Neutrophil (primary cell): ENCODE data around the gene KCNE3.

Experiments used
- H3K27ac ChIP-seq: fragments of 200-600 bp; sonication (generic); 2 replicates; pipeline ENCODE4 v1.5.1; 2016; ENCODE audit warnings: mild to moderate bottlenecking, moderate library complexity
- H3K27me3 ChIP-seq: fragments of 200-600 bp; sonication (generic); 2 replicates; pipeline ENCODE4 v1.6.0; 2016; ENCODE audit warnings: mild to moderate bottlenecking
- H3K36me3 ChIP-seq: fragments of 200-600 bp; sonication (generic); 2 replicates; pipeline ENCODE4 v1.5.1; 2017
- H3K4me1 ChIP-seq, 2 experiments: fragments of 200-600 bp in 1 of 2; sonication (generic) in 1 of 2; 1 replicate in 1 of 2; 2 replicates in 1 of 2; pipeline versions ENCODE4 v1.5.1 to v1.6.1; 2013 to 2016; ENCODE audit warnings: low read depth in 1 of 2, low read length in 1 of 2, mild to moderate bottlenecking in 1 of 2, moderate library complexity in 1 of 2; ENCODE audit not compliant: control insufficient read depth in 1 of 2, insufficient read depth in 1 of 2
- H3K4me3 ChIP-seq, 2 experiments: fragments of 200-600 bp in 1 of 2; sonication (generic) in 1 of 2; 1 replicate in 1 of 2; 2 replicates in 1 of 2; pipeline ENCODE4 v1.5.1; 2013 to 2016; ENCODE audit warnings: low read depth in 1 of 2, low read length in 1 of 2, mild to moderate bottlenecking in 1 of 2, moderate library complexity in 1 of 2
- H3K9me3 ChIP-seq: fragments of 200-600 bp; sonication (generic); 2 replicates; pipeline ENCODE4 v1.5.1; 2016
- TF ChIP-seq, protein P1 (sequence below): fragments of 200-600 bp; sonication (generic); IDR thresholded peaks from 2 replicates; pipeline ENCODE4 v1.5.1; 2016; ENCODE audit warnings: antibody characterized with exemption

Gene KCNE3

DNA sequence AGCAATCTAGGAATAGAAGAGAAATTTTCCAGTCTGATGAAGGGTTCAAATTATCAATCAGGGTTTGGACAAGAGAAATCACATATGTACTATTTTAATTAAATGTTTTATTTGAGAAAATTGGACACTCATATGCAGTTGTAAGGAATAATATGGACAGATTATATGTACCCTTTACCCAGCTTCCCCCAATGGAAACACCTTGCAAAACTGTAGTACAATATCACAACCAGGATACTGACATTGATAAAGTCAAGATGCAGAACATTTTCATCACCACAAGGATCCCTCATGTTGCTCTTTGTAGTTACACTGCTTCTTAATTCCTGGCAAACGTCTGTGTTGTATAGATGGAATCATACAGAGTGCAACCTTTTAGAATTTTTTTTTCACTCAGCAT is 27.6 kb upstream of the KCNE3 start:
- TF ChIP-seq, protein P1, sequence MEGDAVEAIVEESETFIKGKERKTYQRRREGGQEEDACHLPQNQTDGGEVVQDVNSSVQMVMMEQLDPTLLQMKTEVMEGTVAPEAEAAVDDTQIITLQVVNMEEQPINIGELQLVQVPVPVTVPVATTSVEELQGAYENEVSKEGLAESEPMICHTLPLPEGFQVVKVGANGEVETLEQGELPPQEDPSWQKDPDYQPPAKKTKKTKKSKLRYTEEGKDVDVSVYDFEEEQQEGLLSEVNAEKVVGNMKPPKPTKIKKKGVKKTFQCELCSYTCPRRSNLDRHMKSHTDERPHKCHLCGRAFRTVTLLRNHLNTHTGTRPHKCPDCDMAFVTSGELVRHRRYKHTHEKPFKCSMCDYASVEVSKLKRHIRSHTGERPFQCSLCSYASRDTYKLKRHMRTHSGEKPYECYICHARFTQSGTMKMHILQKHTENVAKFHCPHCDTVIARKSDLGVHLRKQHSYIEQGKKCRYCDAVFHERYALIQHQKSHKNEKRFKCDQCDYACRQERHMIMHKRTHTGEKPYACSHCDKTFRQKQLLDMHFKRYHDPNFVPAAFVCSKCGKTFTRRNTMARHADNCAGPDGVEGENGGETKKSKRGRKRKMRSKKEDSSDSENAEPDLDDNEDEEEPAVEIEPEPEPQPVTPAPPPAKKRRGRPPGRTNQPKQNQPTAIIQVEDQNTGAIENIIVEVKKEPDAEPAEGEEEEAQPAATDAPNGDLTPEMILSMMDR, result no peak
- peaks cover 16 to 21% of the 10 kb centered on the region in 2 experiments for H3K4me1 ChIP-seq
- H3K27ac ChIP-seq, result no peak overlapping the region
- H3K27me3 ChIP-seq, result no peaks in the 10 kb centered on the region
- H3K9me3 ChIP-seq, result no peaks in the 10 kb centered on the region
- no peaks in the 10 kb centered on the region for H3K36me3 ChIP-seq
- H3K4me3 ChIP-seq, result no peak overlapping the region

DNA sequence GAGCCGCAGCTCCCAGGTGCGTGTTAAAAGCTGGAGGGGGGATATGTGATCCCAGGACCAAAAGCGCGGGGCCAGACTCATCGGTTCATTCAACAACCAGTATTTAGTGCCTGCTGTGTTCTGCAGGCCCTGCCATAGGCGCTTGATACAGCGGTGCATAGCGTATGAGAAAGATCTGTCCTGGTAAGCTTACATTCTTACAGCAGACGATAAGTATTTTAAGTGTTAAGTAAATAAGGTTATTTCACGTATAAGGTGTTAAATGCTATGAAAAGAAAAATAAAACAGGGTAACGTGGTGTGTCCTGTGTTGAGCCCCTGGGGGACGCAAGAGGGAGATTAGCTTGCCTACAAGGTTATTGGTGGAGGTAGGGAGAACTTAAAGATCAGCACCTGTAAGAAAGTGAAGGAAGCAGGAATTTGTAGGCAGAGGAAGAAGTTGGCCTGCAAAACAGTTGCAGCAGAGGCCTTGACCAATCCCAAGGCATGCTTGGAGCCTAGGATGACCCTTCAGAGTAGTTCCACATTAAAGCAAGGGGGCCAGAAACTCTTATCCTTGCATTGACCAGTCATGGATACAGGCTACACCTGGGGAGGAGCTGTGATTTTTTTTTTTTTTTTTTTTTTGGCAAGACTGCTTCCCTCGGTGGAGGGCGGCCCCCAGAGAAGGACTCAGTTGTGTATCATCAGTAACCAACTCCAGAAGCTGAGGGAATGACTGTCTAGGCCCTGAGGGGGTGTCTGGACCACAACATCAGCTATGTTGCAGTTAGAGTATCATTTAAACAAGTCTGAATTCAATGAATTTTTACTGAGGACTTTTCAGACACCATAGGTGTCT is 26.7 kb upstream of the KCNE3 start:
- no peaks in the 10 kb centered on the region for H3K36me3 ChIP-seq
- TF ChIP-seq, protein P1, result no peak
- H3K9me3 ChIP-seq, result no peaks in the 10 kb centered on the region
- H3K27ac ChIP-seq, result peak overlapping the region; percentile 93
- H3K4me1 ChIP-seq, result peaks cover 16 to 21% of the 10 kb centered on the region in 2 experiments
- H3K27me3 ChIP-seq, result no peaks in the 10 kb centered on the region
- peak overlapping the region; percentile 86 to 97 for H3K4me3 ChIP-seq

DNA sequence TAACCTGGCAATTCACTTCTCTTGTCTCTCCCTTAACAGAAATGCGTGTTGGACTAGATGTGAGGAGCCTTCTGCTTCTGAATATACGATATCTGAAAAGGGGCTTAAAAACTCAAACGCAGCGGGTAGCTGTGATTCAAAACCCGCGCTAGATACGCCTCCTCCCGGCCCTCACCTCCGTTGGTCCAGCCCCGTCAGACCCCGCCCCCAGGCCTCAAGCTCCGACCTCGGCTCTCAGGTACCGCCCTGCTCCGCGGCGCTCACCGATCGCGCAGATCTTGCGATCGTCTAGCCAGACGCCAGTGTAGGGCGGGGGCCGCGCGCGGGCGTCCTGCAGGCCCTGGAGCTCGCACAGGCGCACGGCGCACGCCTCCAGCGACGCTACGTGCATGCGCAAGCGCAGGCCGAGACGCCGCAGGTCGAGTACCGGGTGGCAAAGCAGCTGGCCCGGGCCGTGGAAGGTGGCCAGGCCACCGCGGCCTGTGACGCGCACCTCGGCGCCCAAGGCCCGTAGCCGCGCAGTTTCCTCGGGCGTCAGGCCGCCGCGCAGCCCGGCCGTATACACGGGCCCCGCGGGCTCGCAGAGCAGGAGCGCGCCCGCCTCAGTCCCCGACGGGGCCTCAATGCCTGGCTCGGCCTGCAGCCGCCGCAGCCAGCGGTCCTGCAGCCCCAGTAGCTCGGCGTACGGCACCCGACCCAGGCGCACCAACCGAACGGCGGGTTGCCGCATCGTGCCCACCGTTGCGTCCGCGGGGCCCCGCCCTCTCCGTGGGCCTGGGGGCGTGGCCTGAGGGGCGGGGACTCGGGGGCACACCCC is 25.8 kb upstream of the KCNE3 start, which contains the start of gene LIPT2:
Gene LIPT2, minus strand, starts transcription at position 751 of the 817 bp plus-strand sequence. Its CDS starts 21 bp downstream, at position 730.
- Histone ChIP-seq H3K36me3 (no peaks in the 10 kb centered on the region), H3K27me3 (no peaks in the 10 kb centered on the region), H3K9me3 (no peaks in the 10 kb centered on the region), H3K4me1 (peaks cover 16 to 21% of the 10 kb centered on the region in 2 experiments), H3K27ac (peak within 1 kb of the TSS; percentile 93), H3K4me3 (peak within 1 kb of the TSS; percentile 86 to 97)
- TF ChIP-seq, protein P1, result peak; percentile 58

DNA sequence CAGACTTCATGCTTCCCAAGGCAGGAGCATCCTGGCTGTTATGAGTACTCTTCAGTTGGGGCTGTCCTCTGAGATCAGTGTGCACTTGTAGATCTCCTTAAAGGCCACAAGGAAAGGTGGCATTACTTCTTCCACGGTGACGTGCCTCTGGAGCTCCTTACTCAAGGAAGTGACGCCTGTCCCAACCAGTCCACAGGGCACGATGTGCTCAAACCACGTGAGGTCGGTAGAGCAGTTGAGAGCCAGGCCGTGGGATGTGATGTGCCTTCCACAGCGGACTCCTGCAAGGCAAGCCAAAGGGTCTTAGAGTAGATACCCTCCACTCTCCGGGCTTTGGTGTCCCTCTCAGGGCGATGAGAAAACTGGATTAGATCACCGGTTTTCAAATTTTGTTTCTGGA is 24.7 kb upstream of the KCNE3 start:
- H3K9me3 ChIP-seq, result no peaks in the 10 kb centered on the region
- H3K27me3 ChIP-seq, result no peaks in the 10 kb centered on the region
- TF ChIP-seq, protein P1, result no peak
- no peak overlapping the region for H3K4me3 ChIP-seq
- H3K4me1 ChIP-seq, result peaks cover 16 to 21% of the 10 kb centered on the region in 2 experiments
- no peaks in the 10 kb centered on the region for H3K36me3 ChIP-seq
- no peak overlapping the region for H3K27ac ChIP-seq

DNA sequence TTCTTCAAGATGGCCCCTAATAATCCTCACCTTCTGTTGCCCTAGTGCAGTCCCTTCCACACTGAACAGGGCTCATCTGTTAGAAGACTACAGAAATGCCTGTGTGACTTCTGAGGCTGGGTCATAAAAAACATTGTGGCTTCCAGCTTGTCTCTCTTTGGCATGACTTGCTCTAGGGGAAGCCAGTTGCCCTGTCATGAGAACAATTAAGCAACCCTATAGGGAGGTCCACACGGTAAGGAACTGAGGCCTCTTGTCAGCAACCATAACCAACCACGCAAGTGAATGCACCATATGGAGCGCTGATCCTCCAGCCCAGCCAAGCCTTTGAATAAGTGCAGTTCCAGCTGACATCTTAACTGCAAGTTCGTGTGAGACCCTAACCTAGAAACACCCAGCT is 23.6 kb upstream of the KCNE3 start:
- H3K27me3 ChIP-seq, result no peaks in the 10 kb centered on the region
- TF ChIP-seq, protein P1, result no peak
- no peaks in the 10 kb centered on the region for H3K9me3 ChIP-seq
- H3K36me3 ChIP-seq, result no peaks in the 10 kb centered on the region
- H3K27ac ChIP-seq, result no peak overlapping the region
- H3K4me3 ChIP-seq, result no peak overlapping the region
- H3K4me1 ChIP-seq, result peaks cover 16 to 21% of the 10 kb centered on the region in 2 experiments
